ENCODE measurements around the gene MAN2A2.
"Not testable (repeated sequence)": the region's sequence is repeated elsewhere in the genome, so short reads cannot be mapped to it uniquely, and the experiment has no call there.

Gene MAN2A2

DNA sequence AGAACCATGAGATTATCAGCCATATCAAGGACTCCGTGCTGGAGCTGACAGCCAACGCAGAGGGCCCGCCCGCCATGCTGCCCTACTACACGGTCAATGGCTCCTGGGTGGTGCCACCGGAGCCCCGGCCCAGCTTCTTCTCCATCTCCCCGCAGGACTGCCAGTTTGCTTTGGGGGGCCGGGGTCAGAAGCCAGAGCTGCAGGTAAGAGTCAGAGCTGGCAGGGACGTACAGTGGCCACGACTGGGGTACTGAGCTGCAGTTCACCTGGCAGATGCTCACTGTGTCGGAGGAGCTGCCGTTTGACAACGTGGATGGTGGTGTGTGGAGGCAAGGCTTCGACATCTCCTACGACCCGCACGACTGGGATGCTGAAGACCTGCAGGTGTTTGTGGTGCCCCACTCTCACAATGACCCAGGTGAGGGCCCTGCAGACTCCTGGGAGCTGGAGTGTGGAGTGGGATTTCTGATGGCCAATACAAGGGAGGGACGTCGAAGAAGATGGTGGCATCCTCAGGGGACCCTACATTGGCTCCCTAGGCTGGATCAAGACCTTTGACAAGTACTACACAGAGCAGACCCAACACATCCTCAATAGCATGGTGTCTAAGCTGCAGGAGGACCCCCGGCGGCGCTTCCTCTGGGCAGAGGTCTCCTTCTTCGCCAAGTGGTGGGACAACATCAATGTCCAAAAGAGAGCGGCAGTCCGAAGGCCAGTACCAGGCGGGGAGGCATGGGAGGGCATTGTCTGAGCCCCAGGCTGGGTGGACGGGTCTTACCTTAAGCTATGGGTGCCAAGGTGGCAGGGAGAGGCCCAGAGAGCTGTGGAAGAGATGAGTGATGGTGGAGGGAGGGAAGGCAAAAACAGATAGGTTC lies 2.4 kb downstream of the MAN2A2 start:
- DNase-seq (ENCODE audit: low spot score), result no peak

DNA sequence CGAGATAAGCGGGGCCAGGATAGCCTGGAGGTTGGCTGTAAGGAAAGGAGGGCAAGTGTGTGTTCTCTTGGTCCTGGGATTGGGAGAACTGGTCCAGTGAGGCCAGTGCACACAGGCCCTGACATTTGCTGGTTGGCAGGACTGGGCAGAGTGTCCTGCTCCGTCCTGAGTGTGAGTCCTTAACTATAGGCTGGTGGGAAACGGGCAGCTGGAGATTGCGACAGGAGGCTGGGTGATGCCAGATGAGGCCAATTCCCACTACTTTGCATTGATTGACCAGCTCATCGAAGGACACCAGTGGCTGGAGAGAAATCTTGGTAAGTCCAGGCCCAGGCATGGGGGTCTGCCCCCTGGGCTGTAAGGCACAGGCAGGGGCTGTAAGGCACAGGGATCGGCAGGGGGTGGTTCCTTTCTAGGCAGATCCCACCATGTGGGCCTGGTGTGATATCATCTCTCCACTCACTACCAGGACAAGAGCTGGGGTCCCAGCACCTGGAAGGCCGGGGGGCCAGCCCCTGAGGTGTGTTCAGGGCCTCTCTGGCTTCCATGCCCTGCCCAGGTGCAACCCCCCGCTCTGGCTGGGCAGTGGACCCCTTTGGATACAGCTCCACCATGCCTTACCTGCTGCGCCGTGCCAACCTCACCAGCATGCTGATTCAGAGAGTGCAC lies 3.2 kb downstream of the MAN2A2 start:
- DNase-seq (ENCODE audit: low spot score), result no peak

DNA sequence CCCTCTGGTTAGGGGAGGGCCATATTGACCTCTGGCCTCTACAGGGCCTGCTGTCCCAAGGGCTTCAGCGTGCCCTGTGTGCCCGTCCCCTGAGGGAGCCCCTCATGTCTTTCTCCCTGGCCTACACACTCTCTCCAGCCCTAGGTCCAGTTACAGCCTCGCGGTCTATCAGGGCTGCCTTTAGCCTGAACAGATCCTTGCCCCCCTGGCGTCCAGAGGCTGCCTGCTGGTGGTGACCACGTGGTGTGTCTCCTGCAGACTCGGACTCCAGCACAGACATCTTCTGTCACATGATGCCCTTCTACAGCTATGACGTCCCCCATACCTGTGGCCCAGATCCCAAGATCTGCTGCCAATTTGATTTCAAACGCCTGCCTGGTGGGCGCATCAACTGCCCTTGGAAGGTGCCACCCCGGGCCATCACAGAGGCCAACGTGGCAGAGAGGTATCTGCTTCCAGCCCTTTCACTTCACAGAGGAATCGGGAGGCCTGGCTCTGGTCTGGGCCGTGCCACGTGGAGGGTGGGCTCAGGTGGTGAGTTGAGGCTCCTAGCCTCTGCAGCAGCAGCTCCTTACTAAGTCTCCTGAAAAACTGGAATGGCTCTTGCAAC lies 4.1 kb downstream of the MAN2A2 start:
- DNase-seq (ENCODE audit: low spot score), result no peak

DNA sequence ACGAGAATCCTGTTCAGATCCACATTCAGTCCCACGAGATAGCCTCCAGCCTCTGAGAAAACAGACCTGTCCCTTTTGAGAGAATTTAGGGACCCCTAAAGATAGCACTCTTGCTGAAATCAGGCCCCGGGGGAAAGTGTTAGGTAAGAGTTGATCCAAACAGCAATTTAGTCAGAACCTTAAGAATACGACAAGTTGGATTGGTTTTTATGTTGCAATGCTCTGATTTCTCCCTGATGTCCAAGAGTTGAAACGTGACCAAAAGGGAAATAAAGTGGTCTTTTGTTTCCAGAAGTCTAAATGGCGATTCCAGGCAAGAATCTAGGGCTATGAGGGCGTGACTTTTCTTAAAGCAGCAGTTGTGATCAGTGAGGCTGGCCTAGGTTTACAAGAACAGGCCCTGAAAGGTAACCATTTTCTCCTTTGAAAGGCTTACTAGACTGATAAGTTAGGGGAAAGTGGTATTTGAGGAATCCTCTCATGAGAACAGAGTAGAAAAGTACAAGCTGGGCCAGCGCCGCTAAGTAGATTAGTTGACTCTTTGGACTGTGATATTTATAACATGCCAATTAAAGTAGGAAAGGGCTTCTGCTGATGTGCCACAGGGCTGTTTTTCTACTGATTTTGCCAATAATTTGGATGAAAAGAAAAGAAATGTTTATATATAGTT lies 4.9 kb downstream of the MAN2A2 start:
- DNase-seq (ENCODE audit: low spot score), result peak; percentile 65

DNA sequence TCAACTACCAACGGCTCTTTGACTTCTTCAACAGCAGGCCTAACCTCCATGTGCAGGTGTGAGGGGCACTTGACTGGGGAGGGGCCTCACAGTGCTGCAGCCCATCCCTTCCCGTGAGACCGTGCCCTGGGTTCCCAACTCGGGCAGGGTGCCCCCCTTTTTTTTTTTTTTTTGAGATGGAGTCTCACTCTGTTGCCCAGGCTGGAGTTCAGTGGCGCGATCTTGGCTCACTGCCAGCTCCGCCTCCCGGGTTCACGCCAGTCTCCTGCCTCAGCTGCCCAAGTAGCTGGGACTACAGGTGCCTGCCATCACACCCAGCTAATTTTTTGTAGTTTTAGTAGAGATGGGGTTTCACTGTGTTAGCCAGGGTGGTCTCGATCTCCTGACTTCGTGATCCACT lies 6.3 kb downstream of the MAN2A2 start:
- not testable (repeated sequence) for DNase-seq (ENCODE audit: low spot score)

DNA sequence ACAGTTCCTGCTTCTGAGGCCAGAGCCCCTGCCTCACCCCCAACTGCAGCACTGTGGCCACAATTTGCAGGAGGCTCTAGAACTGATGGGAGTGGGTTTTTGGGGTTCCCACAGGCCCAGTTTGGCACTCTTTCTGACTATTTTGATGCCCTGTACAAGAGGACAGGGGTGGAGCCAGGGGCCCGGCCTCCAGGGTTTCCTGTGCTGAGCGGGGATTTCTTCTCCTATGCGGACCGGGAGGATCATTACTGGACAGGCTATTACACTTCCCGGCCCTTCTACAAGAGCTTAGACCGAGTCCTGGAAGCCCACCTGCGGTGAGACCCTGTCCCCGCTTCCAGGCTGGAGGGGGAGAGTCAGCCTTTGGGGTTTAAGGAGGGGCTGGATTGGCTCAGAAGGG lies 6.9 kb downstream of the MAN2A2 start:
- no peak for DNase-seq (ENCODE audit: low spot score)

DNA sequence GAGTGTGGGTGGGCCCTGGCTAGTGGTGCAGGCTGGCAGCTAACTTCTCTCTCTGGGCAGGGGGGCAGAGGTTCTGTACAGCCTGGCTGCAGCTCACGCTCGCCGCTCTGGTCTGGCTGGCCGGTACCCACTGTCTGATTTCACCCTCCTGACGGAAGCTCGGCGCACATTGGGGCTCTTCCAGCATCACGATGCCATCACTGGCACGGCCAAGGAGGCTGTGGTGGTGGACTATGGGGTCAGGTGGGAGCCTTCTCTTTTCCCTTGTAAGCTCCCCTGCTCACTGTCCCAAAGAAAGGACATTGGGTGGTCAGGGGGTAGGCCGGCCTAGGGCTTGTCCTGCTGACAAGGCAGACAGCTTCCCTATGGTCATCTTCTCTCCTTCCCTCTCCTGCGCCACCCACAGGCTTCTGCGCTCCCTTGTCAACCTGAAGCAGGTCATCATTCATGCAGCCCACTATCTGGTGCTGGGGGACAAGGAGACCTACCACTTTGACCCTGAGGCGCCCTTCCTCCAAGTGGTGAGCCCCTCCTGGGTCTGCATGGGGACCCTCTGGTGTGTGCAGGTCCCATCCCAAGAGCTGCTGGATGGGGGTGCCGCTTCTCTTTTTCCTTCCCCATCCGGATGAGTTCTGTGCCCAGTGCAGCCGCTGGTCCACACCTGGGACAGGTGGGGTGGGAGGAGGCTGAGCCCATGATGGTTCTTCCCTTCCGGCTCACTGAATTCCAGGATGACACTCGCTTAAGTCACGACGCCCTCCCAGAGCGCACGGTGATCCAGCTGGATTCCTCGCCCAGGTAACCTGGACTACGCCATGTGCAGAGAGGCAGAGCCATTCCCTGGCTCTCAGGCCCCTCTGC lies 7.6 kb downstream of the MAN2A2 start:
- no peak for DNase-seq (ENCODE audit: low spot score)

DNA sequence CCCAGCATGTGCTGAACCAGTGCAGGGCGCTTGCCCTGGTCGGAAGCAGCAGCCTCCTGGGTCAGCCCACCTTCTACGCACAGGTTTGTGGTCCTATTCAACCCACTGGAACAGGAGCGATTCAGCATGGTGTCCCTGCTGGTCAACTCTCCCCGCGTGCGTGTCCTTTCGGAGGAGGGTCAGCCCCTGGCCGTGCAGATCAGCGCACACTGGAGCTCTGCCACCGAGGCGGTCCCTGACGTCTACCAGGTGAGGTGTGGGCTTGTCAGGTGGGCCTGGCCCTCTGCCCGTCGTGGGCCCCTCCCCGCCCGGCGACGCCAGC lies 8.2 kb downstream of the MAN2A2 start:
- DNase-seq (ENCODE audit: low spot score), result no peak

DNA sequence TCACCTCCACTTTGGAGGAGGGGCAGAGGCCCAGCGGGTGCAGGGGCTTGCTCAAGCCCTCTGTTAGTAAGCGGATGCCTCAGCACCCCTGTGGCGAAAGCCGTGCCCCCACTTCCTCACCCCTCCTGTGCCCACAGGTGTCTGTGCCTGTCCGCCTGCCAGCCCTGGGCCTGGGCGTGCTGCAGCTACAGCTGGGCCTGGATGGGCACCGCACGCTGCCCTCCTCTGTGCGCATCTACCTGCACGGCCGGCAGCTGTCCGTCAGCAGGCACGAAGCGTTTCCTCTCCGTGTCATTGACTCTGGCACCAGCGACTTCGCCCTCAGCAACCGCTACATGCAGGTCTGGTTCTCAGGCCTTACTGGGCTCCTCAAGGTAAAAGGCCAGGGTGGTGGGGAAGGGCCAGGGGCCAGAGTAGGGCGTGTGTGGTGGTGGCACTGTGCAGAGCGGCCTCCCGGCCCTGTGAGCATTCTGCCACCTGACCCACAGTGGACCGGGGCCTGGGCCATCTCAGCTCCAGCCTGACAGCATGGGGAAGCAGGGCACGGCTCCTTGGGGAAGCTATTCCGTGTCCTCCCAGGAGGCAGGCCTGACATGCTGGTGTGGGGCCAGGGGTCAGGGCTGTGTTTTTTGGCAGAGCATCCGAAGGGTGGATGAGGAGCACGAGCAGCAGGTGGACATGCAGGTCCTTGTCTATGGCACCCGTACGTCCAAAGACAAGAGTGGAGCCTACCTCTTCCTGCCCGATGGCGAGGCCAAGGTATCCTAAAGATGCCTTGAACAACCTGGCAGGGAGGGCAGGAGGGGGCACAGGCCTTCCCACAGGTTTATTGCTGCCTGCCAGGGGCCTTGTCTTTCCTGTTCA lies 9.0 kb downstream of the MAN2A2 start:
- DNase-seq (ENCODE audit: low spot score), result no peak

DNA sequence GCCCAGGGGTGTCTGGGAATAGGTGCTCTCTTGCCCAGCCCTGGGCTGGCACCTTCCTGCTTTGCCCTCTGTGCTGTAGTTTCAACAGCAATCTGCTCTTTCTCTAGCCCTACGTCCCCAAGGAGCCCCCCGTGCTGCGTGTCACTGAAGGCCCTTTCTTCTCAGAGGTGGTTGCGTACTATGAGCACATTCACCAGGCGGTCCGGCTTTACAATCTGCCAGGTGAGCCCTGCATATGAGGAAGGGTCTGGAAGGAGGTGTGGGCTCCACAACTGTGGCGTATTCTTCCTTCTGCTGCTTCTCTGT lies 9.6 kb downstream of the MAN2A2 start:
- no peak for DNase-seq (ENCODE audit: low spot score)

DNA sequence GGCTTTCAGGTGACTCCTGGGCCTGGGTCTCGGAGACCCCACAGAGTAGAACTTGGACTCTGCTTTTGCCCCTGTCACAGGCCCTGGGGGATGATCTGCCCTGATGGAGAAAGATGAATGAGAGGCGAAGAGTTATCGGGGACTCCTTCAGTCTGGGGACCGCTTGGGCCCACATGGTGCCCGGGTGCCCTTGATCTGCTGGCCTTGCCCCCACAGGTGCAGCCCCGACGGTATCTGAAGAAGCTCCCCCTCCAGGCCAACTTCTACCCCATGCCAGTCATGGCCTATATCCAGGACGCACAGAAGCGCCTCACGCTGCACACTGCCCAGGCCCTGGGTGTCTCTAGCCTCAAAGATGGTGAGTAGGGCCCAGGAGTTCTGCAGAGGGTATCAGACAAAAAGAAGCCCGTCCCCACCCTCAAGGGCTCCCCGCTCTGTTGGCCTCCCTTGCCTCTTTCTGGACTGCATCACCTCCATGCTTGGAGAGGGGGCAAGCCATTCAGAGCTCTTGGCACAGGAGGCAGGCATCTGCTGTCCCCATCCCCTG lies 10.4 kb downstream of the MAN2A2 start:
- DNase-seq (ENCODE audit: low spot score), result no peak

DNA sequence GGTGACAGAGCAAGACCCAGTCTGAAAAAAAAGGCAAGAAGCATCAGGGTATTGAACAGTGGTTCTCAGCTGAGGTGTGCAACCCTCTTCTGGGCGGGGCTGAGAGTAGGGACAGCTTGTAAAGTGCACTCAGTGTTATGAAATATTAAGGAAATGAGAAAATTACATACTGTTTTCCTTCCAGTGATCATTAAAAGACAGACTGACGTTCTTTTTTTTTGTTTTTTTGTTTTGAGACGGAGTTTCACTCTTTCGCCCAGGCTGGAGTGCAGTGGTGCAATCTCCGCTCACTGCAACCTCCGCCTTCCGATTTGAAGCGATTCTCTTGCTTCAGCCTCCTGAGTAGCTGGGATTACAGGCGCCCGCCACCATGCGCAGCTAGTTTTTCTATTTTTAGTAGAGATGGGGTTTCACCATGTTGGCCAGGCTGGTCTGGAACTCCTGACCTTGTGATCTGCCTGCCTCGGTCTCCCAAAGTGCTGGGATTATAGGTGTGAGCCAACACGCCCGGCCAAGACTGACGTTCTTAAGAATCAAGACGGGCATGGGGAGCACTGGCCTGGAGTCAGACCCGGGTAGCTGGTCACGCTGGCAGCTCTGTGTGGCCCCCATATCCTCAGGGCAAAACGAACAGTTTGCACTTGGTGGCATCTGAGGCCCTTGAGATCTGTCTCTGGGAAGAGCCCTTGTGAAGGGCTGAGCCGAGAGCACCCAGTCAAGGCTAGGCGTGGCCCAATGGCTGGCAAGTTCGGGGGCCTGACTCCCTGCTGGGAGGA lies 11.4 kb downstream of the MAN2A2 start:
- DNase-seq (ENCODE audit: low spot score), result no peak

DNA sequence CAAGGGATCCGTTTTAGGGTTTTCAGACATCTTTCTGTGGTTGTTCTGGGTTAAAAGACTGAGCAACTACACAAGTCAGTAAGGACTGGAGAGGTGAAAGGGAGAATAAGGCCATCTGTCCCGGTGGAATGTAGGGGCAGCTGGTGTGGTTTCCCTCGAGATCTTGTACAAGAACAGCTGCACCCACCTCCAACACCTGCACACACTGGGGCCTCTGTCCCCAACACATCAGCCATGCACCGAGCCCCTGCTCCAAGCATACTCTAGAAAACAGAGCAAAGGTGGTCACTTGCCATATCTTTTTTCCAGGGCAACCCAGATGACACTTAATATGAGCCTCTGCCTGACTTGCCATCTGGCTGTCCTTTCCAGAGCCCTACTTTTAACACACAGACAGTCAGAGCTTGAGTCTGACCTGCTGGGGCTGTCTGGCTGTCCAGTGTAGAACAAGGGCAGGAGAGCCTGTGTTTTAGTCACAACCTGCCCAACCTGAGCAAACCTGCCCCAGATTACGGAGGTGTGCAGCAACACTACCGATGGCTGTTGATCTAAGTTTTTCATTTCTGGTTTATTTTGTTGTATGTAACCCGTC lies 12.2 kb downstream of the MAN2A2 start:
- DNase-seq (ENCODE audit: low spot score), result no peak

DNA sequence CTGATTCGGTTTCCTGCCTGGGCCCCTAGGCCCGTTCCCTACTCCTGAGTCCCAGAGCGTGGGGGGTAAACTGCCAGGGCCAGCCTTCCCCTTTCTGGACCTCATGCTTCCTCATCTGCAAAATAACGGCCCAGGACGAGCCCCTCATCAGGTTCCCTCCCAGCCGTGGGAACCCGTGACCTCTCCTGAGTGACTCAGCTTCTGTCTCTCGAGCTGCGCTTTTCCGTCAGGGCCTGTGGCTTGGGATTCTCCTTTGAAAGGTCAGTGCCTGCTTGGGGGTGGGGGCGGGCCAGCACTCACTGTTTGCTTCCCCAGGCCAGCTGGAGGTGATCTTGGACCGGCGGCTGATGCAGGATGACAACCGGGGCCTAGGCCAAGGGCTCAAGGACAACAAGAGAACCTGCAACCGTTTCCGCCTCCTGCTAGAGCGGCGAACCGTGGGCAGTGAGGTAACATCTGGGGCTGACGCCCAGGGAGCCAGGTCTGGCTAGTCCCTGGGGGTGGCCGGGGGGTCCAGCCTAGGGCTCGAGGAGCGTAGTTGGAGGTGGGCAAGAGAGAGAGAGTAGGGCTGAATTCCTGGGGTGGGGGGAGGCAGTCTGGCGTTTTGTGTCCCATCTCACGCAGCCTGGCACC lies 12.8 kb downstream of the MAN2A2 start:
- no peak for DNase-seq (ENCODE audit: low spot score)

DNA sequence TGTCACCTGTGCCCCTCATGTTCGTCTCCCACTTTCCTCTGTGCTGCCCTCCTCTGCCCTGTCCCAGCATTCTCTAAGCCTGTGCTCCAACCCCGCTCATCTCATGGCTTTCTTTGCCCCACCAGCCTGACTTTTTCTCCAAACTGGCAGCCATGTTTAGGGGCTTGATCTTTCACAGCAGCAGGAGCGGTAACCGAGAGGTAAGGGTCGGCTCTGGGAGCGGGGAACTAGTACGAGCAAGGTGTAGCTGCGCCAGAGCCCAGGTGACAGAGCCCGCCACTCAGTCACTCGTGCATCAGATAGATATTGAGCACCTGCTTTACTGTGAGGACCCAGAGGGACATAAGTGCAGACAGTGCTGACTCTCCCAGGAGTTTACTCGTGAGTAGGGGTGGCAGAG lies 13.4 kb downstream of the MAN2A2 start:
- DNase-seq (ENCODE audit: low spot score), result no peak

DNA sequence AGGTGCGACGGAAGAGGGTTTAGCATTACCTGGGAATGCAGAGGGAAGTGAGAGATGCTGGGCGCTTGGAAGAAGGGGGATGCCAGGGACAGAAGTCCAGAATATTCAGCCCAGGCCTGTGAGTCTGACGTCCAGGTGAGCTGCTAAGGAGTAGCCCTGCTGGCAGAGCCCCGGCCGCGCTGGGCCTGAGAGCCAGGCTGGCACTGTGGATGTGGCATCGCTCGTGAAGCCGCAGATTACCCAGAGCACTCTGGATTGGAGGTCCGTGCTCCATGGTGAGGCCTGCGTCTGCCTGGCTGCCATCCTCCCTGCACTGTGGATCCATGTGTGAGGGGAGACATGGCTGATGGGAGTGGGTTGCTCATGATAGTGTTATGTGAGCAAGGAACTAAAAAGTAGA lies 14.5 kb downstream of the MAN2A2 start:
- DNase-seq (ENCODE audit: low spot score), result no peak

DNA sequence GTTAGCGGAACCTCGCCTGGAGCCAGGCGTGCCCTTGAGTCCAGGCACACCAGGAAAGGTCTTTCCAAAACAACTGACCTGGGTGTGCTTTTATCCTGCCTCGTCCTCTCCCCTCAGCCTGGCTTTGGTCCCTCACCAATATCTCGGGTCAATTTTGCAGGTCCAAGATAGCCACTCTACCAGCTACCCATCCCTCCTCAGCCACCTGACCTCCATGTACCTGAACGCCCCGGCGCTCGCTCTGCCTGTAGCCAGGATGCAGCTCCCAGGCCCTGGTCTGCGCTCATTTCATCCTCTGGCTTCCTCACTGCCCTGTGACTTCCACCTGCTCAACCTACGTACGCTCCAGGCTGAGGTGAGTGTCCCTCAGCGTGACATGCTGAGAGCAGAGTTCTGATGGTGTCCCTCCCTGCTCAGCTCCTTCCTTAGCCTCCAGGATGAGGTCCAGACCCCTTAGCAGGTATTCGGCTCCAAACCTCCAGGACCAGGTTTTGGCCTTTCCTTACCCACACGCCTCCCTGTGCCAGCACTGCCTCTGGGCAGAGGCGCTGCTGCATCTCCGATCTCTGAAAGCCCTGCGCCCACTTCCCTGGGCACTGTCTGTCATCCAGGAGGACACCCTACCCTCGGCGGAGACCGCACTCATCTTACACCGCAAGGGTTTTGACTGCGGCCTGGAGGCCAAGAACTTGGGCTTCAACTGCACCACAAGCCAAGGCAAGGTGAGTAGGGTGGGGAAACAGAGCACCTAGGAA lies 15.1 kb downstream of the MAN2A2 start:
- DNase-seq (ENCODE audit: low spot score), result no peak

DNA sequence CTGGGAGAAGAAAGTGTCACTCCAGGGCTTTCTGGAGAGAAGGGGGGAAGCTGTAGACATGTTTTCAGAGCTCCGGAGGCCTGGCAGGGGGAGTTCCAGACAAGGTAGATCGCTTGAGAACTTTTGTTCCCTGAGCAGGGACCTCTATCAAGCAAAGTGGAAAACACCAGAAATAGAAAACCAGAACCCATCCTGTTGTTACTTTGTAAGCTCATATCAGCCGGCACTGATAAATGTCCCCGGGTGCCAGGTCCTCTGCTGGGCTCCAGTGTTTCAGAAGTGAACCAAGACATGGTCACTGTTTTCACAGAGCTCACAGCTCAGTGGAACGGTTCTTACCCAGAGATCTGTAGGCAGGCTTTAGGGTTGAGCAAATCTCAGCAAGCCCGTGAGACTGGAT lies 15.7 kb downstream of the MAN2A2 start:
- DNase-seq (ENCODE audit: low spot score), result no peak

Data from globus pallidus (tissue), 1 donor.